Measurements from ENCODE around the gene ZNF750. TPM values are rescaled to one million over a fixed set of nuclear protein-coding genes. Genes with fewer than 3 reads are reported as not detected.

ZNF750 gene
- total RNA-seq, 1 experiment from 2014 or later, result 0.44 TPM

DNA sequence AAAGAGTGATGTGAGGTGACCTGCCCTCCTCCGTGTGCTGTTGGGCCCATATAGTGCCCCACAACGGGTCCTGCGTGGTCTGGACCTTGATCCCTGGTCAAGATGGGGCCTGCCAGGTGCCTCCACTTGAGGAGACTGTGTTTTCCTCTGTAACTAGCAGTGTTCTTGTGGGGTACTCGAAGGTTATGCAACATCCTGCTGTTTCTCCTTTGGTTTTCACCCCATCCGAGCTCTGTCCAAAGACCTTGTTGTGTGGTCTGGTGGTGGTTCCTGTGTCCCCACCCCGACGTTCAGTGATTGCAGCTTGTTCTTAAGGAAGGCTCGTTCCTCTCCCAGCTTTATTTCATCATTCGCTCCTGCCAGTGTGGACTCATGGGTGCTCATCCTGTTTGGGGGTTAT is 38.7 kb upstream of the ZNF750 start:
- intact Hi-C loops (cut with micrococcal nuclease; ENCODE audit: unreplicated experiment), result no loop called here
- H3K9me3 ChIP-seq (ENCODE audit: insufficient read depth, low read depth), result no peaks in the 10 kb centered on the region
- no peak overlapping the region for H2AFZ ChIP-seq
- peaks cover 41% of the 10 kb centered on the region for H3K4me1 ChIP-seq (replicated peaks; ENCODE audit: insufficient read depth)
- no peak overlapping the region for H3K4me3 ChIP-seq
- no peaks in the 10 kb centered on the region for H3K27me3 ChIP-seq (ENCODE audit: insufficient read depth, low read depth)
- peaks cover 40% of the 10 kb centered on the region for H3K79me2 ChIP-seq (ENCODE audit: low read depth)
- ChIA-PET POLR2A (ENCODE audit: unreplicated experiment) (no interaction called here), CTCF (interaction anchor here (0.6 to 0.7 kb wide), 3 partner anchors 40 to 195 kb away, joined by 3 to 8 read pairs (median 4); no protein-coding TSS in a partner anchor)
- BruUV-seq (replicated peaks), result no TSS peak
- no peaks in the 10 kb centered on the region for H3K9me2 ChIP-seq (ENCODE audit: insufficient read depth)
- no peaks in the 10 kb centered on the region for H4K20me1 ChIP-seq (ENCODE audit: insufficient read depth)
- no peak for TF ChIP-seq EZH2 (IDR thresholded peaks at IDR 0.05; ENCODE audit: low read depth)
- TF ChIP-seq, protein P1, sequence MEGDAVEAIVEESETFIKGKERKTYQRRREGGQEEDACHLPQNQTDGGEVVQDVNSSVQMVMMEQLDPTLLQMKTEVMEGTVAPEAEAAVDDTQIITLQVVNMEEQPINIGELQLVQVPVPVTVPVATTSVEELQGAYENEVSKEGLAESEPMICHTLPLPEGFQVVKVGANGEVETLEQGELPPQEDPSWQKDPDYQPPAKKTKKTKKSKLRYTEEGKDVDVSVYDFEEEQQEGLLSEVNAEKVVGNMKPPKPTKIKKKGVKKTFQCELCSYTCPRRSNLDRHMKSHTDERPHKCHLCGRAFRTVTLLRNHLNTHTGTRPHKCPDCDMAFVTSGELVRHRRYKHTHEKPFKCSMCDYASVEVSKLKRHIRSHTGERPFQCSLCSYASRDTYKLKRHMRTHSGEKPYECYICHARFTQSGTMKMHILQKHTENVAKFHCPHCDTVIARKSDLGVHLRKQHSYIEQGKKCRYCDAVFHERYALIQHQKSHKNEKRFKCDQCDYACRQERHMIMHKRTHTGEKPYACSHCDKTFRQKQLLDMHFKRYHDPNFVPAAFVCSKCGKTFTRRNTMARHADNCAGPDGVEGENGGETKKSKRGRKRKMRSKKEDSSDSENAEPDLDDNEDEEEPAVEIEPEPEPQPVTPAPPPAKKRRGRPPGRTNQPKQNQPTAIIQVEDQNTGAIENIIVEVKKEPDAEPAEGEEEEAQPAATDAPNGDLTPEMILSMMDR (conservative IDR thresholded peaks at IDR 0.05), result no peak
- H3K4me2 ChIP-seq, result no peak overlapping the region
- DNase-seq, result no peak
- no peak overlapping the region for H3K27ac ChIP-seq
- H3K36me3 ChIP-seq (ENCODE audit: low read depth), result no peaks in the 10 kb centered on the region
- H3F3A ChIP-seq (ENCODE audit: insufficient read depth, low read depth), result peaks cover 26% of the 10 kb centered on the region

DNA sequence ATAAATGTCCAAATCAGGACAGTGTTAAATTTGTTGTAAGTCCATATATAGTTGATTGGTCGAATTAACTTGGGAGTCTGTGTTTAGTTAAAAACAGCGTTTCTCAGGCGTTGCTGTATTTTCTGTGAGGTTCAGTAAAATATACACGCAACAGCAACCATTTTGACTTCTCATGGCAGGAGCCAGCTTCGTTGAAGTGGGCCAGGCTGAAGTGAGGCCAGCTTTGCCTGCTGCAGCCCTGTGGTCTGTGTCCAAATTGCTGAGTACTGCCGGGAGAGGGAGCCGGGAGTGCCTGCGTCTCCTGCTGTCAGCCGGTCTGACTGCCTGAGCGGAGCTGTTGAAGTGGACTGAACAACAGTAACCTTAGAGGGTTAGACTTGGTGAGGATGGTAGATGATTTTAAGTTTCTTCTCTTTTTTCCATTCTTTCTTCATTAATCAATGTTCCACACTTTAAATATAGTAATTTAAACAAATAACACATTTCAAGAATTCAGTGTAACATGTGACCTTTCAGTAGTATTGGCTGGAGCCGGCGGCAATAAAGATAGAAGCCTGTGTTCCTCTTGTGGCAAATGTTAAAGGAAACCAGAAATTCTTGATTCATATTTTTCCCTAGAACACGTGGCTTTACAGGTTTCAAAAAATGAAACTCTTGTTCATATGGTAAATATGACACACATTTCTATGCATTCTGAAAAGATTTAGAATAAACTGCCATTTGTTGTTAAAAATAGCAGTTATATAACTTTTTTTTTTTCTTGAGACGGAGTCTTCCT is 37.0 kb upstream of the ZNF750 start:
- peaks cover 26% of the 10 kb centered on the region for H3F3A ChIP-seq (ENCODE audit: insufficient read depth, low read depth)
- ChIA-PET POLR2A (ENCODE audit: unreplicated experiment) (interaction anchor here (0.6 to 1.0 kb wide), 3 partner anchors 13 to 21 kb away, joined by 4 to 5 read pairs (median 5); no protein-coding TSS in a partner anchor), CTCF (interaction anchor here (0.6 to 1.9 kb wide), 7 partner anchors 9 to 95 kb away, joined by 3 to 6 read pairs (median 4); no protein-coding TSS in a partner anchor)
- peak overlapping the region; percentile 3; the same call in 1 of the 2 replicates for H2AFZ ChIP-seq
- peak overlapping the region; percentile 100 for H3K27ac ChIP-seq
- H4K20me1 ChIP-seq (ENCODE audit: insufficient read depth), result no peaks in the 10 kb centered on the region
- H3K4me3 ChIP-seq, result peak overlapping the region; percentile 54; the same call in 1 of the 2 replicates
- H3K27me3 ChIP-seq (ENCODE audit: insufficient read depth, low read depth), result no peaks in the 10 kb centered on the region
- H3K4me1 ChIP-seq (replicated peaks; ENCODE audit: insufficient read depth), result peaks cover 42% of the 10 kb centered on the region
- no peaks in the 10 kb centered on the region for H3K9me3 ChIP-seq (ENCODE audit: insufficient read depth, low read depth)
- H3K79me2 ChIP-seq (ENCODE audit: low read depth), result peaks cover 43% of the 10 kb centered on the region
- TF ChIP-seq, protein P1 (conservative IDR thresholded peaks at IDR 0.05), result no peak; the same call in 1 of the 2 replicates
- TF ChIP-seq EZH2 (IDR thresholded peaks at IDR 0.05; ENCODE audit: low read depth), result no peak
- H3K36me3 ChIP-seq (ENCODE audit: low read depth), result no peaks in the 10 kb centered on the region
- no TSS peak for BruUV-seq (replicated peaks)
- H3K4me2 ChIP-seq, result peak overlapping the region; percentile 93
- intact Hi-C loops (cut with micrococcal nuclease; ENCODE audit: unreplicated experiment), result loop anchor here (1.0 kb wide), 2 partner anchors 13 to 38 kb away; no protein-coding TSS in a partner anchor
- DNase-seq, result peak; percentile 68 to 70
- H3K9me2 ChIP-seq (ENCODE audit: insufficient read depth), result no peaks in the 10 kb centered on the region

DNA sequence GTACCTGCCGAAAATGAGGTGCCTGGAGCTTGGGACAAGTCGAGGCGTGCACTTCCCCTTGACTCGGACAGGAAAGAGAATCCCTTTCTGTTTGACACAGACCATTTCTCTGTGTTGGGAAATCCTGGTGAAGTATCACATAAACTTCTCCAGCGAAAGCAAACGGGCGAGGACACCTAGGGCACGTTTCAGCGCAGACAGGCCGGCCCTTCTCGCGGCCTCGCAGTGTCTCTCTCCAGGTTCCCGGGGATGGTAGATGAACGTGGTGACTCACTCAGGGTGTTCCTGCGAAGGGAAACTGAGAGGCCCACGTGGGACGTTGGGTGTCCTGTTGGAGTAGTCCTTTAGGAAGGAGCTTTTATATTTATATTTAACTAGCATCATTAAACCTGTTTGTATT is 36.3 kb upstream of the ZNF750 start:
- no peaks in the 10 kb centered on the region for H3K27me3 ChIP-seq (ENCODE audit: insufficient read depth, low read depth)
- no peaks in the 10 kb centered on the region for H3K36me3 ChIP-seq (ENCODE audit: low read depth)
- peaks cover 26% of the 10 kb centered on the region for H3F3A ChIP-seq (ENCODE audit: insufficient read depth, low read depth)
- peaks cover 43% of the 10 kb centered on the region for H3K79me2 ChIP-seq (ENCODE audit: low read depth)
- ChIA-PET CTCF (interaction anchor here (0.6 to 1.9 kb wide), 6 partner anchors 9 to 95 kb away, joined by 3 to 6 read pairs (median 4); no protein-coding TSS in a partner anchor), POLR2A (ENCODE audit: unreplicated experiment) (interaction anchor here (0.6 to 1.0 kb wide), 2 partner anchors 13 to 20 kb away, joined by 4 to 5 read pairs; no protein-coding TSS in a partner anchor)
- H3K4me2 ChIP-seq, result peak overlapping the region; percentile 93
- H3K9me3 ChIP-seq (ENCODE audit: insufficient read depth, low read depth), result no peaks in the 10 kb centered on the region
- peaks cover 42% of the 10 kb centered on the region for H3K4me1 ChIP-seq (replicated peaks; ENCODE audit: insufficient read depth)
- H2AFZ ChIP-seq, result peak overlapping the region; percentile 3; the same call in 1 of the 2 replicates
- H3K27ac ChIP-seq, result peak overlapping the region; percentile 100
- peak overlapping the region; percentile 54; the same call in 1 of the 2 replicates for H3K4me3 ChIP-seq
- BruUV-seq (replicated peaks), result no TSS peak
- TF ChIP-seq, protein P1 (conservative IDR thresholded peaks at IDR 0.05), result no peak
- TF ChIP-seq EZH2 (IDR thresholded peaks at IDR 0.05; ENCODE audit: low read depth), result no peak
- peak; percentile 64 to 81 for DNase-seq
- intact Hi-C loops (cut with micrococcal nuclease; ENCODE audit: unreplicated experiment), result loop anchor here (1.0 kb wide), 2 partner anchors 13 to 38 kb away; no protein-coding TSS in a partner anchor
- no peaks in the 10 kb centered on the region for H4K20me1 ChIP-seq (ENCODE audit: insufficient read depth)
- H3K9me2 ChIP-seq (ENCODE audit: insufficient read depth), result no peaks in the 10 kb centered on the region
